Esophagus squamous epithelium (tissue), 4 donors: ENCODE measurements around the gene GOLGA1.
A peak's percentile ranks its signal among the peaks of the same experiment; 100 is the strongest.

ENCODE experiments used
- CTCF ChIP-seq, 6 experiments: fragments of 450-650 bp in 4 of 6; fragments of 200-600 bp in 2 of 6; sonication (generic) in 2 of 6; IDR thresholded peaks; one replicate each; pipeline ENCODE4 v1.5.1; 2016 to 2019; ENCODE audit warnings: antibody characterized with exemption in 6 of 6, mild to moderate bottlenecking in 4 of 6, moderate library complexity in 4 of 6
- POLR2A ChIP-seq, 4 donors: fragments of 450-650 bp; IDR thresholded peaks; one replicate each; pipeline ENCODE4 v1.6.1; 2017; ENCODE audit warnings: antibody characterized with exemption in 4 of 4, mild to moderate bottlenecking in 4 of 4, moderate library complexity in 3 of 4

GRCh38 chr9:124855944-124856765 lies 84.7 kb downstream of the GOLGA1 start:
- TF ChIP-seq CTCF (IDR thresholded peaks at IDR 0.05), result peak in 3 of 6 experiments; percentile 7 to 26 (median 9)
- no peak for TF ChIP-seq POLR2A (IDR thresholded peaks at IDR 0.05)
